Measurements from ENCODE around the gene FST. TPM values are rescaled to one million over a fixed set of nuclear protein-coding genes. Genes with fewer than 3 reads are reported as not detected.
A peak's percentile ranks its signal among the peaks of the same experiment; 100 is the strongest.

Gene FST
- total RNA-seq (1.6 TPM), polyA plus RNA-seq (7.2 TPM)
- long read RNA-seq, donor 1: 0 reads
- long read RNA-seq, donor 2: 0 reads
- long read RNA-seq, donor 3: 0 reads
- long read RNA-seq, donor 4: 0 reads
- long read RNA-seq, donor 5, transcript FST-201 (6 exons, 2,519 nt): major isoform, 5 of 5 reads
- long read RNA-seq, donor 5, partial matches to known transcripts: 0 of 5 reads
- long read RNA-seq, donor 5, other reads (novel, unspliced or antisense): 0 of 5 reads
- long read RNA-seq, donor 6: 0 reads
- long read RNA-seq, donor 7: 0 reads
- long read RNA-seq, donor 8, partial matches to known transcripts: 0 of 2 reads
- long read RNA-seq, donor 8, other reads (novel, unspliced or antisense): 0 of 2 reads
- long read RNA-seq, donor 9: 0 reads
- long read RNA-seq, donor 10: 0 reads

GRCh38 chr5:53480416-53481158 lies at the start of gene FST:
Gene FST (plus strand): TSS chr5:53480629. CDS start chr5:53480792, 163 bp downstream.
- Histone ChIP-seq H3K27ac (ENCODE audit: low read depth in 1 of 2, low read length in 1 of 2) (no peak within 1 kb of the TSS), H3K9me3 (ENCODE audit: control insufficient read depth in 2 of 2, insufficient read depth in 1 of 2, low read length in 1 of 2) (no peaks in the 10 kb centered on the region), H3K4me1 (ENCODE audit: control insufficient read depth in 2 of 2, insufficient read depth in 2 of 2, low read length in 2 of 2) (peaks cover 3 to 23% of the 10 kb centered on the region in 2 donors), H3K36me3 (ENCODE audit: control insufficient read depth in 2 of 2, insufficient read depth in 2 of 2, low read length in 1 of 2) (no peaks in the 10 kb centered on the region), H3K4me3 (ENCODE audit: low read length in 2 of 2) (peak within 1 kb of the TSS; percentile 38 to 52), H3K27me3 (ENCODE audit: control insufficient read depth in 2 of 2, insufficient read depth in 1 of 2, low read length in 1 of 2) (peaks cover 39 to 86% of the 10 kb centered on the region in 2 donors)
- peak in 1 of 9 donors; percentile 12 for DNase-seq (ENCODE audit: low read depth in 6 of 9, low spot score in 9 of 9)
- WGBS: 1% methylated on average over 64 of the region's 64 CpGs

DNA sequence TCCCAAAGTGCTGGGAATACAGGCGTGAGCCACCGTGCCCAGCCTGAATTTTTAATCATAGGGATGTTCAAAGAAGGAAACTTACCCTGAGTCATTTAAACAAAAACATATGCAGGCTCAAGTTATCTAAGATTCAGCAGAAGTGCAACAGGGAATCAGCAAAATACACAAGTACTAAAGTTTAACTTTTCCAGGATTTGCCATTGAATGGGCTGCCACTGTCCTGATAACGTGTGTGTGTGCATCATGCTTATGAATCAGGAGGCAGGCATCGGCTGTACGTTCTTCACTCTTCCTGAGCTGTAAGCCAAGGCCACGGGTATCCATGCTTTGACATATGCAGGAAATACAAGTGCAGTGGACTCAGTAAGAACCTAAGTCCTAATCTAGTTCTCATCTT lies 48.8 kb upstream of the FST start:
- Histone ChIP-seq H3K4me1 (ENCODE audit: control insufficient read depth in 2 of 2, insufficient read depth in 2 of 2, low read length in 2 of 2) (no peaks in the 10 kb centered on the region), H3K27me3 (ENCODE audit: control insufficient read depth in 2 of 2, insufficient read depth in 1 of 2, low read length in 1 of 2) (no peaks in the 10 kb centered on the region), H3K4me3 (ENCODE audit: low read length in 2 of 2) (no peak overlapping the region), H3K36me3 (ENCODE audit: control insufficient read depth in 2 of 2, insufficient read depth in 2 of 2, low read length in 1 of 2) (no peaks in the 10 kb centered on the region), H3K9me3 (ENCODE audit: control insufficient read depth in 2 of 2, insufficient read depth in 1 of 2, low read length in 1 of 2) (no peaks in the 10 kb centered on the region), H3K27ac (ENCODE audit: low read depth in 1 of 2, low read length in 1 of 2) (no peak overlapping the region)
- no peak for DNase-seq (ENCODE audit: low read depth in 6 of 9, low spot score in 9 of 9)
- WGBS: 93% methylated on average over 6 of the region's 6 CpGs

DNA sequence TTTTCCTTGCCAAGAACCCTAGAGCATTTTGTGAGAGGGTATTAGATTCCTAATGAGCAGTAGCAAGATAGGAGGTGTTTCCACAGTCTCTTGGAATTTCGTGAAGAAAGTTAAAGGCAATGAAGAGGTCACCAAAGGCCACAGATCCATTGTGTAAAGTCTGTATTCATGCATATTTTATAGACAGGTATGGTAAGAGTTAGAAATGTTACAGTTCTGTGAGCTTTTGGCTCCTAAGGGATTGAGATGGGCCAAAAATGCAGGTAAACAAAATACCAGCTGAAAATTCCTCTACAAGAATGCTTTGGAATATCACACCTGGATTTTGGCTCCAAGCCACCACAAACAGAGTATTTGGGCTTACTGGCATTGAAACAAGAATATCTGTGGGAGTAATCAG lies 47.4 kb upstream of the FST start:
- H3K4me3 ChIP-seq (ENCODE audit: low read length in 2 of 2): no peak overlapping the region
- 86% methylated on average over 1 of the region's 1 CpG for WGBS
- no peak for DNase-seq (ENCODE audit: low read depth in 6 of 9, low spot score in 9 of 9)

GRCh38 chr5:53434541-53434940 lies 45.9 kb upstream of the FST start:
- no peaks in the 10 kb centered on the region for H3K9me3 ChIP-seq (ENCODE audit: control insufficient read depth in 2 of 2, insufficient read depth in 1 of 2, low read length in 1 of 2)
- no peak for DNase-seq (ENCODE audit: low read depth in 6 of 9, low spot score in 9 of 9)
- H3K4me3 ChIP-seq (ENCODE audit: low read length in 2 of 2): no peak overlapping the region
- 94% methylated on average over 1 of the region's 1 CpG for WGBS
- no peaks in the 10 kb centered on the region for H3K4me1 ChIP-seq (ENCODE audit: control insufficient read depth in 2 of 2, insufficient read depth in 2 of 2, low read length in 2 of 2)
- H3K27me3 ChIP-seq (ENCODE audit: control insufficient read depth in 2 of 2, insufficient read depth in 1 of 2, low read length in 1 of 2): no peaks in the 10 kb centered on the region
- H3K36me3 ChIP-seq (ENCODE audit: control insufficient read depth in 2 of 2, insufficient read depth in 2 of 2, low read length in 1 of 2): no peaks in the 10 kb centered on the region
- H3K27ac ChIP-seq (ENCODE audit: low read depth in 1 of 2, low read length in 1 of 2): no peak overlapping the region

More for the DNA sequence above, 47.4 kb upstream of the FST start:
- H3K27me3 ChIP-seq (ENCODE audit: control insufficient read depth in 2 of 2, insufficient read depth in 1 of 2, low read length in 1 of 2): no peaks in the 10 kb centered on the region
- no peaks in the 10 kb centered on the region for H3K36me3 ChIP-seq (ENCODE audit: control insufficient read depth in 2 of 2, insufficient read depth in 2 of 2, low read length in 1 of 2)
- H3K27ac ChIP-seq (ENCODE audit: low read depth in 1 of 2, low read length in 1 of 2): no peak overlapping the region
- H3K4me1 ChIP-seq (ENCODE audit: control insufficient read depth in 2 of 2, insufficient read depth in 2 of 2, low read length in 2 of 2): no peaks in the 10 kb centered on the region
- H3K9me3 ChIP-seq (ENCODE audit: control insufficient read depth in 2 of 2, insufficient read depth in 1 of 2, low read length in 1 of 2): no peaks in the 10 kb centered on the region

DNA sequence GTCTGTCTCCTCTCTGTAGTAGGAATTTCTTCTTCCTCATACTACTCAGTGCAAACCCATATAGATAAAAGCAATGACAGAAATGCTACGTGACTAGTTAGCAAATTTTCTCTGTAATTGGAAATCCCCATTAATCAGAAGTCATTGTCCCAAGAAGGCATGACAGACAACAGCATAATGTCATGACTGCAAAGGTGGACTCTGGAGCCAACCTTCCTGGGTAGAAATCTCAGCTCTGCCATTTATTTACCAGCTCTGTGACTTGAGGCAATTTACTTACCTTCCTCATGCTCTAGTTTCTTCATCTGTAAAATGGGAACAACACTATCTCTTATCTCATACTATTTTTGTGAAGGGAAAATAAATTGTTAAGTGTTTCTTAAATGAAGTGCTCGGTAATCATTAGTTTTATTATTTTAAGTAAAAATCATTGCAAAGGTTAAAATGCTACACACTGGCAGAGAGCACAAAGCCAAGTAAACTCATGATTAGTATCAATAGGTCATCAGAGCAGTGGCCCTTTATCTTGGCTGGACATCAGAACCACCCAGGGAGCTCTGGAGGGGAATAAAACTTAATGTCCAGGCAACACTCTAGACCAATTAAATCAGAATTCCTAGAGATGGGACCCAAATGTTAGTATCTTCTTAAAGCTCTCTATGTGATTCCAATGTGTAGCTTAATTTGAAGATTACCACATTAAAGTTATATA lies 43.8 kb upstream of the FST start:
- DNase-seq (ENCODE audit: low read depth in 6 of 9, low spot score in 9 of 9): no peak
- H3K27me3 ChIP-seq (ENCODE audit: control insufficient read depth in 2 of 2, insufficient read depth in 1 of 2, low read length in 1 of 2): no peaks in the 10 kb centered on the region
- no peaks in the 10 kb centered on the region for H3K9me3 ChIP-seq (ENCODE audit: control insufficient read depth in 2 of 2, insufficient read depth in 1 of 2, low read length in 1 of 2)
- no peaks in the 10 kb centered on the region for H3K36me3 ChIP-seq (ENCODE audit: control insufficient read depth in 2 of 2, insufficient read depth in 2 of 2, low read length in 1 of 2)
- H3K4me3 ChIP-seq (ENCODE audit: low read length in 2 of 2): no peak overlapping the region
- no peak overlapping the region for H3K27ac ChIP-seq (ENCODE audit: low read depth in 1 of 2, low read length in 1 of 2)
- H3K4me1 ChIP-seq (ENCODE audit: control insufficient read depth in 2 of 2, insufficient read depth in 2 of 2, low read length in 2 of 2): no peaks in the 10 kb centered on the region
- 95% methylated on average over 2 of the region's 2 CpGs for WGBS

DNA sequence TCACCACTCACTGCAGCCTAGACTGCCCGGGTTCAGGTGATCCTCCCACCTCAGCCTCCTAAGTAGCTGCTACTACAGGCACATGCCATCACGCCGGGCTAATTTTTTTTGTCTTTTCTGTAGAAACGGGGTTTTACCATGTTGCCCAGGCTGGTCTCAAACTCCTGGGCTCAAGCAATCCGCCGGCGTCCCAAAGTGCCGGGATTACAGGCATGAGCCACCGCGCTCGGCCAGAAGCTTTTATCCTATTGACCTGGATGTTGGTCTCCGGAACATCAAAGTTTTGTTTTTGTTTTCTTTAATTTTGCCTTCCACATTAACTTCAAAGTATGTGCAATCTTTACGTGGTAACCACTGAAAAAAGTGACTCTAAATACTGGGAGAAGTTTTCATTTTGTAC lies 42.4 kb upstream of the FST start:
- H3K27ac ChIP-seq (ENCODE audit: low read depth in 1 of 2, low read length in 1 of 2): no peak overlapping the region
- WGBS: 96% methylated on average over 13 of the region's 13 CpGs
- DNase-seq (ENCODE audit: low read depth in 6 of 9, low spot score in 9 of 9): no peak
- H3K36me3 ChIP-seq (ENCODE audit: control insufficient read depth in 2 of 2, insufficient read depth in 2 of 2, low read length in 1 of 2): no peaks in the 10 kb centered on the region
- H3K4me1 ChIP-seq (ENCODE audit: control insufficient read depth in 2 of 2, insufficient read depth in 2 of 2, low read length in 2 of 2): no peaks in the 10 kb centered on the region
- no peak overlapping the region for H3K4me3 ChIP-seq (ENCODE audit: low read length in 2 of 2)
- no peaks in the 10 kb centered on the region for H3K27me3 ChIP-seq (ENCODE audit: control insufficient read depth in 2 of 2, insufficient read depth in 1 of 2, low read length in 1 of 2)
- no peaks in the 10 kb centered on the region for H3K9me3 ChIP-seq (ENCODE audit: control insufficient read depth in 2 of 2, insufficient read depth in 1 of 2, low read length in 1 of 2)

DNA sequence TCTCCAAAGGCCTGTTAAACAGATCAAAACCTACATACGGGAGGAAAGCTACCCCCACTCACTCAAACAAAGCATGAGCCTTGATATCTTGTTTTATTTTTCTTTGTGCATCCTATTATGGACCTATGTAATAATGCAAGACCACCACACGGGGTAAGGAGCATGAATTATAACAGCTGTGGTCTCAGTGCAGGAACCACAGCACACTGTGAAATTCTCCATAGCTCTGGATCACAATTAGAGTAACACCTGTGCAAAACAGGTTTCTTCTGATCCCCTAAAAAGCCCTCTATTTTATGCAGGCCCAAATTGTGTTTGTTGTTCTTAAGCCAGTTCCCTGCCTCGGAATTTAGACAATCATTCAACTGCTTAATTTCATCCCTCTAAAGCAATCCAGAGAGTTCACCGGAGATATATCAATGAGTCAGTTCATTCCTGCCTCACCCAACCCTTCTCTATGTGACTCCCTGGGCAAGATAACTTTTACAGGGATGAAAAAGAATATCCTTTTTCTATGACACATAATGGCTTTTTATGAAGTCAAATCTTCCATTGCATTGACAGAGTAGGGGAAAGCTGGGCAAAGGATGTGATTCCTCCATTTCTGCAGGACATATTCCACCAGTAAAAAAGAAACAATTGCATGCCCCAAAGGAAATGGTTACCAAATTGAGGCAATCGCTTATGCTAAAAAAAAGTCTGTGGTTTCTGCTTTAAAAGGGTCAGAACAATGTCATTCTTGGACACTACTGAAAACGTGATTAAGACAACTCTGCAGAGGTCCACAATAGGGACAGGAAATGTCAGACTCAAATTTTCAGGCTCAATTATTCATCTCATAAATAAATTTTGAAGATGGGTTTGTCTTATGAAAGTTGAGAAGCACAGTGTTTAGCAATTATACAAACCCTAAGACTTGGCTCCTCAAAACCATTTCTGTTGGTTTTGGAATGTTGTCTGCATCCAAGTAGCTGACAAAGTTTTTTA lies 41.6 kb upstream of the FST start:
- Histone ChIP-seq H3K27me3 (ENCODE audit: control insufficient read depth in 2 of 2, insufficient read depth in 1 of 2, low read length in 1 of 2) (no peaks in the 10 kb centered on the region), H3K4me1 (ENCODE audit: control insufficient read depth in 2 of 2, insufficient read depth in 2 of 2, low read length in 2 of 2) (no peaks in the 10 kb centered on the region), H3K36me3 (ENCODE audit: control insufficient read depth in 2 of 2, insufficient read depth in 2 of 2, low read length in 1 of 2) (no peaks in the 10 kb centered on the region), H3K9me3 (ENCODE audit: control insufficient read depth in 2 of 2, insufficient read depth in 1 of 2, low read length in 1 of 2) (no peaks in the 10 kb centered on the region), H3K4me3 (ENCODE audit: low read length in 2 of 2) (no peak overlapping the region), H3K27ac (ENCODE audit: low read depth in 1 of 2, low read length in 1 of 2) (no peak overlapping the region)
- 76% methylated on average over 6 of the region's 6 CpGs for WGBS
- DNase-seq (ENCODE audit: low read depth in 6 of 9, low spot score in 9 of 9): no peak

GRCh38 chr5:53442961-53443360 lies 37.5 kb upstream of the FST start:
- DNase-seq (ENCODE audit: low read depth in 6 of 9, low spot score in 9 of 9): no peak
- WGBS: 94% methylated on average over 1 of the region's 1 CpG
- Histone ChIP-seq H3K27me3 (ENCODE audit: control insufficient read depth in 2 of 2, insufficient read depth in 1 of 2, low read length in 1 of 2) (no peaks in the 10 kb centered on the region), H3K4me1 (ENCODE audit: control insufficient read depth in 2 of 2, insufficient read depth in 2 of 2, low read length in 2 of 2) (no peaks in the 10 kb centered on the region), H3K4me3 (ENCODE audit: low read length in 2 of 2) (no peak overlapping the region), H3K9me3 (ENCODE audit: control insufficient read depth in 2 of 2, insufficient read depth in 1 of 2, low read length in 1 of 2) (no peaks in the 10 kb centered on the region), H3K27ac (ENCODE audit: low read depth in 1 of 2, low read length in 1 of 2) (no peak overlapping the region), H3K36me3 (ENCODE audit: control insufficient read depth in 2 of 2, insufficient read depth in 2 of 2, low read length in 1 of 2) (no peaks in the 10 kb centered on the region)
